Epithelial cell of proximal tubule (primary cell): ENCODE measurements around the gene PHAF1. TPM values are rescaled to one million over a fixed set of nuclear protein-coding genes. Genes with fewer than 3 reads are reported as not detected.

Source experiments
- DNase-seq: peaks from one replicate; pipeline ENCODE4 v3.0.0-alpha.2; 2011; ENCODE audit warnings: low read depth
- H3K4me3 ChIP-seq: 2 replicates; pipeline ENCODE4 v1.5.1; 2011; ENCODE audit warnings: low read depth, mild to moderate bottlenecking, low read length
- CTCF ChIP-seq: conservative IDR thresholded peaks from 2 replicates; pipeline ENCODE4 v1.5.1; 2012; ENCODE audit warnings: low read depth, mild to moderate bottlenecking, low read length
- total RNA-seq: library from RNA; depleted of rRNA; stranded (reverse); fragments of >200 nt; gene quantifications from 2 replicates; pipeline ENCODE4 v1.2.3, GENCODE V29; 2015

Gene PHAF1
- total RNA-seq, 1 donor from 2014 or later = 16.4 TPM

- no peak for DNase-seq
- no peak for TF ChIP-seq CTCF
- no peak overlapping the region for H3K4me3 ChIP-seq
Observed at GRCh38 chr16:67167588-67167987, 57.8 kb downstream of the PHAF1 start.

GRCh38 chr16:67169011-67169451 is 59.3 kb downstream of the PHAF1 start:
- DNase-seq = no peak
- no peak overlapping the region for H3K4me3 ChIP-seq
- no peak for TF ChIP-seq CTCF

GRCh38 chr16:67169642-67170167 is 60.0 kb downstream of the PHAF1 start:
- H3K4me3 ChIP-seq = peak overlapping the region; percentile 65
- DNase-seq = no peak
- TF ChIP-seq CTCF = peak; percentile 72

- TF ChIP-seq CTCF = no peak
- H3K4me3 ChIP-seq = peak within 1 kb of the TSS; percentile 65
- DNase-seq = no peak
Observed at GRCh38 chr16:67170168-67170948, 60.6 kb downstream of the PHAF1 start, which contains the start of gene NOL3. Gene NOL3 (plus strand): TSS chr16:67170538.

GRCh38 chr16:67170949-67171649 is 61.4 kb downstream of the PHAF1 start:
- no peak for DNase-seq
- no peak for TF ChIP-seq CTCF
- H3K4me3 ChIP-seq = peak overlapping the region; percentile 65

GRCh38 chr16:67173323-67173722 is 63.6 kb downstream of the PHAF1 start:
- peak overlapping the region; percentile 65 for H3K4me3 ChIP-seq
- DNase-seq = no peak
- no peak for TF ChIP-seq CTCF
